NCI-H82 treated with DMSO at 0.1 percent for 48 hours (cell line): ENCODE results near the gene SF1.

Source experiments
- DNase-seq: peaks from one replicate; lab custom pipeline; 2025; ENCODE audit not compliant: unreplicated experiment; lab: John Stamatoyannopoulos, UW

Gene SF1

DNA sequence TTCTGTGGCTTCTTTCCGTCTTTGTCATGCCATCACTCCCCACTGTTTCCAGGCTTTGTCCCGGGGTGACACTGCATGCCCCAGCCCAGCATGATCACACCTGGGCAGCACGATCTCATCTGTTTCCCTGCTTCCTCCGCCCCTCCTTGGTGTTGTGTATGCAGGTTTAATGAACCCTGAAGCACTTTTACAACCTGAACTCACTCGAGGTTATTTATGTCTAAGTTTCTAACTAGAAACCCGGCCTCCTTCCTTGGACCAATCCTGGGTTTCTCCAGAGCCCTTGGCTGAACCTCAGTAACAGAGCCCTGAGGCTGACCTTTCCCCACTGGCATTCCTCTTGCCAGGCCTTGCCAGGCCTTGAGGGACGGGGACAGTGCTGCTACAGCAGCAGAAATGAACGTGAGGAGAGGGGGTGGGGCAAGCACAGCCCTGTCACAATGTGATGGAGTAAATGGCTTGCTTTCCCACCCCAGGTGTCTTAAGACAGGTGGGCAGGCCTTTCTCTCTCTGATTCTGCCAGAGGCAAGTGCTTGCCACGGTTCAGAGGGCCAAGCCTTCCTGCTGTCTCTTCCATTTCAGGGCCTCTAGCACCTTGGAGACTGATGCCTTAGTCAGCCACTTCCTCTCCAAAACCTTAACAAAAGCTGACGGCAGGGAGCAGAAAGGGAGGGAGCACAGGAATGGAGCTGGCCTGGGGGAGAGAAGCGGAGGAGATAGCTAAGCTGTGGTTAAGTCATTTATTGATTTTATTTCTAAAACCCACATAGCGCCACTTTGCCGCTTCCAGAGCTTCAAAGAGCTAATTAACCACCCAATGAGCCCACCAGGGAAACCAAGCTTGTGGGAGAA lies 15.4 kb downstream of the SF1 start:
- no peak for DNase-seq

DNA sequence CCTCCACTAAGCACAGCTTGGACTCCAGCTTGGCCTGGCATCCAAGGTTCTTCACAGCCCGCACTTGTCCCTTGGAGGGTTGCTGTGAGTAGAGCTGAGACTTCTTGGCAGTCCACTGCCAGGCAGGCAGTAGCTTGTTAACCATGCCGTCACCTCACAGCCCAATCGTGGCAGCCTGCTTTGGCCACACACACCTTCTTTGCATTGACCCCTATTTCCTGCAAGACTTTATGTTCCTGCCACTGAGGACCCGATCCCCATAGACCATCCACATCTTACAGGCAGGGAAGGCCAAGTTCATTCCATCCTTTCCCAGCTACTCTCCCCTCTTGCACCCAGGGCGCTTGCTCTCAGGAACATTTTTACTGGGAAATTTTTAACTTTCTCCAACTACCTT lies 16.1 kb downstream of the SF1 start:
- no peak for DNase-seq

DNA sequence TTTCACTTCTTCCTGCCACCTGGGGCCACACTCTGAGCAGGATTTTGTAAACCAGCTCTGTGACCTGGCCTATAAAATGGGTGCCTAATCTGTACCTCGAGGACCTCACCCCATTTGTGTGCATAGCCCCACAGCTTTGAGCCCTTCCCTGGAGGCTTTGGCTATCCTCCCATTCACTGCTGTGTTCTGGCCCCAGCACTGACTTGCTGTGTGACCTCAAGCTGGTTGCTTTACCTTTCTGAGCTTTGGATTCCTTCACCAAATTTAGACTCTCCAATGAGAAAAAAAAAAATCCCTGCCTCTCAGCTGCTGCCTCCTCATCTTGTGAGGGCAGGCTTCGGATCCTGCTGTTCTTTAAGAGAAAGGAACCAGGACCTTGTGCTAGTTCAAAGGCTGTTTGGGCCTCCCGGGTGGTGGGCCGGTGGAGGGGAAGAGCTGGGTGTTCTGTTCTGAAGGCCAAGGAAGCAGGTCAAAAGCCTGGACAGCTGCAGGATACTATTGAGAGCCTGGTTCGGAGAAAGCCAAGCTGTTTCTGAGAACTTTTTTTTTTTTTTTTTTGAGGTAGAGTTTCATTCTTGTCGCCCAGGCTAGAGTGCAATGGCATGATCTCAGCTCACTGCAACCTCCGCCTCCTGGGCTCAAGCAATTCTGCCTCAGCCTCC lies 17.5 kb downstream of the SF1 start:
- DNase-seq, result no peak

DNA sequence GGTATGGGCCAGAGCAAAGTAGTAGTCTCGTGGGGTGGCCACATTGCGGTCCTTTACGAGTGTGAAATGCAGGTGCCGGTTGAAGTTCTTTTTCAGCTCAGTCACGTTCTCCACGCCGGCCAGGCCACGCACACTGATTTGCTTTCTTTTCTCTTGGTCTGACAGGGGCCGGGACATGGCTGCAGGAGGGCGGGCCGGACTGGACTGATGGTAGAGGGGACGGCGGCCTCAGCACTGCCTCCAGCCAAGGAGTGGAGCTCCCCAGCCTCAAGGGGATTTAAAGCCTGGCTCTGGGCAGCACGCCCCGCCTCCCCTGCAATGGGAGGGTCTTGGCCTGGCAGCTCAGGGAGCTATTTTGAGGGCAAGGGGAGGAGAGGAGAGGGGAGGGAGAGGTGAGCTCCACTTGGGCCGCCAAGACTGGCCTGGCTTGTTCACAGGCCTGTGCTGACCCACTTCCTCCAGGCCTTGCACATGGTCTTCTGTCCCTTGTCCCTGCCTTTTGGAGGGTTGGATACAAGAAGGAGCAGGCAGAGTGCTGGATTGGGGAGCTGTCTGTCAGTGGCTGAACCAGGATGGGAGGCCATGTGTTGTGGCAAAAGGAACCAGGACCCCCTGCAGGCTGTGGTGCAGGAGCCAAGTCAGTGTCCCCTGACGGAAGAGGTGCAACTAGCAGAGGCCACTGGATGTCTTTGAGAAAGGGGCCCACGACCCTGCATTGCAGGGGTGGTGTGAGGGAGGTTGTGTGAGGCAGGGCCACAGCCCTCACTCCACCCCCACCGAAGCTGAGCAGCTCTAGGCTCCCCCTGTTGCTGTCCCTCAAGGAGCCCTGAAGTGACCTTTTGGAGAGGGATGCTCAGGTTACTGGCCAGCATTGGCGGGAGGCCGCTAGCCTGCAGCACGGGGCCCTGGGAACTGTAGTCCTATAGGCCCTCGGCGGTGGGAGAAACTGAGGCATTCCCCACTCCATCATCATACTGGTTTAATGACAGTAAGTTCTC lies 18.3 kb downstream of the SF1 start, which contains the start of gene PYGM:
TSS of gene PYGM (minus strand) at position 253 of the 998 bp plus-strand sequence. CDS start at position 177, 76 bp downstream.
- DNase-seq, result no peak

DNA sequence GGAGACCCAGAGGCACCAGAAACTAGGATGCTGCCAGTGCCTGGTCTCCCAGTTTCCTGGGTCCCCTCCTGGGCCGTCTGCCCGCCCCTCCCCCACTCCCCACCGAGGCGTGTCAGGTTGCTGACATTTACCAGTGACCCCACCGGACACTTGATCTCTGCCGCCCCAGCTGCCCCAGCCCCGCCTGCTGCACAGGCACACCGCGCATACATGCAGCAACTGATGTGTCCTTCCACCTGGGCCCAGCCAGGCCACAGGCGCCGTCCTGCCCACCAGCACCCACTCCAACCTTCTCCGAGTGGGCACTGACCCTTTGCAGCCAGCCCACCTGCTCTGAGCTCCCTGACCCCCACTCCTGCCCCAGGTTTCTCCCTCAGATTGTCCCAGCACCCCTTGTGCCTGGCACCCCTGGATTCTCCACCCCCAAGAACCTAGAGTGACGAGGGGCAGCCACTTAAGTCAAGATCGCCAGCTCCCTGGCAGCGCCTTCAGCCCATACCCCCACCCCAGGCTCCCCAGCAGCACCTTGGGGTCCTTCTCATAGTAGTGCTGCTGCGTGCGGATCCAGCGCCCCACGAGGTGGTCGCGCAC lies 19.1 kb downstream of the SF1 start:
- no peak for DNase-seq

DNA sequence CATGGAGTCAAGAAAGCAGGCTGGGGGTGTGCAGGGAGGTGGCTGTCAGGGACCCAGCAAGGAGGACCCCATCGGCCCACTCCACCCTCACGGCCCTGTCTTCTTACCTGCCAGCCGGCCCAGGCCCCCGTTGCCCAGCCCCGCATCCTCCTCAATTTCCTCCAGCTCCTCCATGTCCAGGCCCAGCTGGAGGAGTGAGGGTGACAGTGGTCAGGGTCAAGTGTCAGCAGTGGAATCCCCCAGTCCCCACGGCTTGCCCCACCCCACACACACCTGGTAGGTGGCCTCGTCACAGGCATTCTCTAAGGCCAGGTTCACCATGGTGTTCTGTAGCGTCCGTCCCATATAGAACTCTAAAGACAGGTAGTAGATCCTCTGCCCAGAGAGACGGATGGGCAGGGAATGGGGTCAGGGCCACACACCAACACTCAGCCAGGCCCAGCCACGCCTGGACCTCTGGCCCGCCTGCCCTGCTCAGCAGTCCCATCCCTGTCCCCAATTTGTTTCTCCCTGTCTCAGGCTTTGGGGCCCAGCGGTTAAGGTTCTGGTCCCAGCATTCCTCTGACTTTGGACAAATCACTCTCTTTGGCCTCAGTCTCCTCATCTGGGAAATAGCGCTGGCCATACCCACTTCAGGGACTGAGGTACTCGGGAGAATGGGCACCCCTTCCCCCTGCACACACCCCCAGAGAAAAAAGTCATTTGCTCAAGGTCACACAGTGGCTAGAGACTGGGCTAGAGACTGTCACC lies 19.8 kb downstream of the SF1 start:
- no peak for DNase-seq

DNA sequence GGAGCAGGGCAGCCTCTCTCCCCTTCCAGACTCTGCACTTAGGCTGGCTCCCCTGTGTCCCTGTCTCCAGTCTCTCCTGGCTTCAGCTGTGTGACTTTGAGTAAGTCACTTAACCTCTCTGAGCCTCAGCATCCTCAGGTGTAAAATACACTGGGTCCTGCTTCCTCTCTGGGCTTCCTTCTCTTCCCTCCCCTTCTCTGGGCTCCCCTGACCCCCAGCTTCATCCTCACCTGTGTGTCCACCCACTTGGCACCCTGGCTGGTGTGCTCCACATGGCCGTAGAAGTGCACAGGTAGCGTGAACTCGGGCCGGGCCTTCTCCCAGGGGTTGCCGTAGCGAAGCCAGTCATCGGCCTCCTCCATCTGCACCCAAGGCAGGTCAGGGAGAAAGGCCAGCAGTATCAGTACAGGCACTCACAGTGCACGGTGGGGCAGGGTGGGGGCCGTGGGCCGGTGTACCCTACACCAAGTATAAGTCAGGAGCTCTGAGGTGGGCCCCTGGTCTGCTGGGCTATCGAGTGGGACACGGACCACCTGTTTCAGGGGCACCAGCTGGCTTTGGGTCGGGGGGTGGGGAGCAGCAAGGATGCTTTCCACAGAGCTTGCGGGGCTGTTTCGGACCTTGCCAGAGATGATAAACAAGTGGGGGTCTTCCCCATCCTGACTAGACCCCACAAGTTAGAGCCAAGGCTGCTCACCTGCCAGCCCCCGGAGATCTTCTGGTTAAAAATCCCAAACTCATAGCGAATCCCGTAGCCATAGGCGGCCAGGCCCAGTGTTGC lies 20.6 kb downstream of the SF1 start:
- no peak for DNase-seq

DNA sequence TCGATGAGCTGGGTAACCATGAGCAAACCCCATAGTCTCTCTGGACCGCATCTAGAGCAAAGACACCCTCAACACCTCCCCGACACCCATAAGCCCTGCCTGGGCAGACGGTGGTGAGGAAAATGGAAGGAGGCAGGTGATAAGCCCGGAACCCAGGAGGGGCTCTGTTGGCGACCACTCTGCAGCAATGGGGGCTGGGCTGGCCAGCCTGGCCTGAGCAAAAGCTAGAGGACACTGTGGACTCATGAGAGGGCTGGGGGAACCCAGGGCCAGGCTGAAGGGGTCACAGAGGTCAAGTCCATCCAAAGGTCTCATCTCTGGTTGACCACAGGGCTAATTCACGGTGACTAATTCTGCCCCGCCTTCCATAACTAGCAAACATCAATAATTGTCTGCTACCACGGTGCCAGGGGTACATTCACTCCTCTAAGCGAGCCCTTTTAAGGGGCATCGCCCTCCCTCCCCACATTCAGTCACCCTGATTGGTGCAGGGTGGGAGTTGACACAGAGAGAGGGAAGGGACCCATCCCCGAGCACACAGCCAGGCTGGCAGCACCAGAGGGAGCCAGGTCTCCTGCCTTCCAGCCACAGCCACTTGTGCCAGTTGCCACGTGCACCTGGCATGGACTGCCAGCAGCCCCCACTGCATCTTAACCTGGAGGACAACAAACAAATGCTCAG lies 22.5 kb downstream of the SF1 start:
- DNase-seq, result no peak

DNA sequence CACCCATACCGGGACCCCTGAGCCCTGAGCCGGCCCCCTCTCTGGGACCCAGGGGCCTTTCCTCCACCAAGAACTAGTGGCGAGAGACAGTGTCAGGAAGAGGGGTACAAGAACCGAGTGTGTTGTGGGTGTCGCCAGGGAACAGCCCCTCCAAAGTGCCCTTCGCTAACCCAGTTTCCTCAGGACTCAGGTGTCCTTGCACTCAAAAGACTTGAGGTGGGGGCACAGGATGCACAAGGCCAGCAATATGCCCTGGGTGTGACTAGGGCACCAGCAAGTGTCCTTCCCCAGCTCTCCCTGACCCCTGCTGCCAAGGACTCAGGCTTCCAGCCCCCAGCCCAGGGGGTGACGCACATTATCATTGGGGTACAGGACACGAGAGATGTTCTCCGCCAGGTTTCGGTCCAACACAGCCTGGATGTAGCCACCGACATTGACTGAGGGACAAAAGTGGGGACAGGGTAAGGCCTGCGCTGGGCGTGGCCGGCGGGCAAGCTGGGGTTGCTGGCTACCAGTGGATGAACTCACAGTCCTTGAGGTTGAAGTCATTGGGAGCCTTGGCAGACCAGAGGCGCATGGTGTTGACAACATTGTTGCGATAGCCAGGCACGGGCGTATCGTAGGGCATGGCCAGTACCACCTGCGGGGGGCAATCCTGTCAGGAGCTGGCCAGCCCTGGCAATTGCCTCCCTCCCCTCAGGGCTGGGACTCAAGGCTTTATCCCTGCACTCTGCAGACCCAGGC lies 23.3 kb downstream of the SF1 start:
- DNase-seq, result no peak

DNA sequence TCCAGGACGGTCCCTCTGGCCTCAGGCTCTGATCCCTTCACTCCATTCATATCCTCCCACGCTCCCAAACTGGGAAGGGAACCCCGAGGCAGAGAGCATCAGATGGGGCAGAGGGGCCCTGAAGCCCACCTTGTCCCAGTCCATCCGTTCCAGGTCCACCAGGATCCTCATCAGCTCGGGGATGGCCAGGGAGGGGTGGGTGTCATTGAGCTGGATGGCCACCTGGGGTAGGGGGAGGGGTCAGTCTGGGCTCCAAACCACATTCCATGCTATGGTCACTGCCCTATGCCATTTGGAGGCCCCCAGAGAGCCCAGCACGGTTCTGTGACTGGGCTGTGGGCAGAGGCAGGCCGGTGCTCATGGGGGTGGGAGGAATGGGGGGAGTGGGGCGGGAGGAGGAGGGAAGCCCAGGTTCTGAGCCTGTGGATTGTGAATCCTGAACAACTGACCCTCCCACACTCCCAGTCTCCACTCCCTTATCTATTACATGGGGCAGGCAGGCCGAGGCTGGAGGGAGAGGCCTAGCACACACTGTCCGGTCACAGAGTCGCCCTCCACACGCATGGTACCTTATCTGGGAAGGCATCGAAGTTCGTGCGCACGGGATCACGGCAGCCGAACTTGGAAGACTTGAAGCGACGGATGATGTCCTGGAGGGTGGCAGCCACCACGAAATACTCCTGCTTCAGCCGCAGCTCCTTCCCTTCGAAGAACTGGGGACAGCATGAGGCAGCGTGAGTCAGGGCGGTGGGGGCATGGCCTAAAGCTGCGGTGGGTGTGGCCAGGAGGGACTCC lies 24.0 kb downstream of the SF1 start:
- no peak for DNase-seq

DNA sequence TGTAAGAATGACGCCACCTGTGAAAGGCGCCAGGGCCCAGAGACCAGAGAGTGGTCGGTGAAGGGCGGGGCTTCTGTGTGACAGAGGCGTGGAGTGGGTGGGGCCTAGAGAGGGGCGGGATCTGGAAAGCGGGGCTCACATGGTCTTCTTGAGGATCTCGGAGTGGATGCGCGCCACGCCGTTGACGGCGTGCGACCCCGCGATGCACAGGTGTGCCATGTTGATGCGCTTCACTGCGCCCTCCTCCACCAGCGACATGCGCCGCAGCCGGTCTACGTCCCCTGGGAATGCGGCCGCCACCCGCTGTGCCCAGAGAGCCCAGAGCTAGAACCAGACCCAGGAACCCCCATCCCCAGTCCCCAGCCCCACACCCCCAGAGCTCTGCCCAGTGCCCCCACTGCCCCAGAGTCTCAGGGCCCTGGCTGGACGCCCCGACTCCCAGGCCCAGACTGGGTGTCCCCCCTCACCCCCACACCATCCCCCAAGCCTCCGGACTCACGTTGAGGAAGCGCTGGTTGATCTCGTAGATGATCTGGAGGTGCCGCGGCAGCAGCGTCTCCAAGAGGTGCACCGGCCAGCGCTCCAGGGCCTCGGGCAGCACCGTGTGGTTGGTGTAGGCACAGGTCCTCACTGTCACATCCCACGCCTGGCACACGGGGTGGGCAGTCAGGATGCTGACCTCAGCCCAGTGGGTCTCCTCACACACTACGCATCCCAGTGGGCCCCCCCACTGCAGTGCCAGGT lies 24.8 kb downstream of the SF1 start:
- DNase-seq, result no peak

DNA sequence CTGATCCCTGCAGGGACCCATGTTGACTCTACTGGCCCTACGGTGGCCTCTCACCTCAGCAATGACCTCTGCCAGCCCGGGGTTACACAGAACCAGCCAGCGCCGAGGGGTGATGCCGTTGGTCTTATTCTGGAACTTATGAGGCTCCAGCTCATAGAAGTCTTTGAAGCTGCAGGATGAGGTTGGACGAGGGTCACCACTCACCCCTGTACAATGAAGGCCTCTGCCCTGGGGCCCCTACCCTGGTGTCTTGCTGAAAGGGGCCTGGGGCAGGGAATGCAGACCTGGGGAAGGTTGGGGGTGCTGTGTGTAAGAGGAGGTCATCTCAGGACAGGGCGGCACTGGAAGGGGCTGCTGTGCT lies 25.3 kb downstream of the SF1 start:
- DNase-seq, result no peak

DNA sequence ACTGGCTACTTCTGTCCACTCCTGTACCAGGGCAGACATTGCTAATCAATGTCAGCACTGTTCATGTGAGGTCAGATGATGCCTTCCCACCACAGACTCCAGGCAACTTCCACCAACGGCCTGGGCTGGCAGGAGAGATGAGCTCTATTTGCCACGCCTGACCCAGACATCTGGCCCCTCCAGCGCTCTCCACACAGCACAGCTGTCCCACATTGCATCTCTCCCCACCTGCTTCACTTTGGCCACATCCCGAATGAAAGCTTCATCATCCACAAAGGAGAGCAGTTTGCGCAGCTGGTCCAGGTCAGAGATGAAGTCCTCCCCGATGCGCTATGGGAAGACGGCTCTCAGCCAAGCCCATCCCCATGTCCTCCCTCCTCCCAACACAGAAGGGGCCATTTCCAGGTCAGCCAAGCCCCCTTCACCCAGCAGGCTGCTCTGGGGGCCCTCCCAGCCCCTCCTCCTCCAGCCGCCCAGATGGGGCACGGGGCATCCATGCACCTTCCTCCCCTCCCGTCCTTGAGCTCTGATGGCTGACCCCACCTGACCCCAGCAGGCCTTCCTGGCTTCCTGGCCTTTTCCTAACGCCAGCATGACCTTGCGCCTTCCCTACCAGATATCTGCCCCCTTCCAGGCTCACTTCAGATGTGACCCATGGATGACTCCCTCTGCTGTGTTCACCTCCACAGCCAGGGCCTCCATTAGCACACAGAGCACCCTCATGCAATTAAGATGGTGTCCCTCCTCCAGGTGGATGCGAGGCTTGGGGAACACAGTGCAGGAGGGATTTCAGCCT lies 26.0 kb downstream of the SF1 start:
- DNase-seq, result no peak

DNA sequence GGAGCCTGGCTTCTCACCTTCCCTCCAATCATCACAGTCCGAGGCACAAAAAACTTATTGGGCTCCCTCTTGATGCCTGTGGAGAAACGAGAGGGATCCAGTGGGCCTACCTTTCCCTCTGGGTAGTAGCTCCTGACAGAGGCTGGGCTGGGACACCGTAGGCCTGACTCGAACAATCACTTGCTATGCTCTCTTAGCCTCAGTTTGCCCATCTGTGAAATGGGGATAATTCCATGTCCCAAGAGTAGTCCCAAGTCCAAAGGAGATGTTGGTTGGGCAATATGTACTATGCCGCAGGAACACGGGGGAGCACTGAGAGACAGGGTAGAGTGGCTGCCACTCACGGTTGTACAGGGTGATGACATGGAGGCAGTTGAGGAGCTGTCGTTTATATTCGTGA lies 26.8 kb downstream of the SF1 start:
- no peak for DNase-seq

DNA sequence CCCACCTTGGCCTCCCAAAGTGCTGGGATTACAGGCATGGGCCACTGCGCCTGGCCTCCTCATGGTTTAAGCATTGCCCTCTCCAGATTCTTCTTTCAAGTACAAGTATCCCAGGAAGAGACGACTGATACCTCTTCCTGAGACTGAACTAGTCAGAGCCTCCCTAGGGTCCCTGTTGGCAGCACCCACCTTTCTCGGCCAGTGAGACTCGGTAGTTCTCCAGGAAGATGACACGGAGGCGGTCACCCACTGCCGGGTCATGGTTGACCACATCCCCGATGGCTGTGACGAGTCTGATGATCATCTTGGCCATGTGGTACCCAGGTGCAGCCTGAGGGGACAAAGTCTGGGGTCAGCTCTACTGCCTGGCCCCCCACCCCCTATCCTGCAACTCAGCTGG lies 27.2 kb downstream of the SF1 start:
- no peak for DNase-seq
